Right lobe of liver (tissue), 4 donors: ENCODE results near the gene FBLN2.

Experiments used
- CTCF ChIP-seq, 4 donors: fragments of 200-600 bp in 3 of 4; fragments of 450-650 bp in 1 of 4; IDR thresholded peaks; one replicate each; pipeline versions ENCODE4 v1.5.1 to v1.8.0; 2016 to 2022; ENCODE audit warnings: antibody characterized with exemption in 4 of 4, mild to moderate bottlenecking in 2 of 4
- POLR2A ChIP-seq: fragments of 450-650 bp; IDR thresholded peaks from one replicate; pipeline ENCODE4 v1.6.1; 2017; ENCODE audit warnings: antibody characterized with exemption, mild to moderate bottlenecking
- donor health status: DM: no; HTN: no; CAD: no.
- donor health status: DM: no; HTN: no; CAD: no.
- donor health status: DM: no; HTN: yes; CAD: no.

GRCh38 chr3:13545952-13546454, 2.9 kb upstream of the FBLN2 start:
- TF ChIP-seq POLR2A (no peak), CTCF (IDR thresholded peaks at IDR 0.05) (no peak)
